Transverse colon (tissue), 4 donors: ENCODE results near the gene DCP1A. TPM values are rescaled to one million over a fixed set of nuclear protein-coding genes. Genes with fewer than 3 reads are reported as not detected.

Source experiments
- DNase-seq: peaks from one replicate; pipeline ENCODE4 v3.0.0-alpha.2; 2019
- H3K27ac ChIP-seq, 4 donors: fragments of 200-600 bp; sonication (generic); 2 replicates each; pipeline ENCODE4 v1.5.1; 2016 to 2018; ENCODE audit warnings: inconsistent platforms in 4 of 4
- H3K27me3 ChIP-seq: fragments of 200-600 bp; sonication (generic); 2 replicates; pipeline ENCODE4 v1.5.1; 2017; ENCODE audit warnings: inconsistent platforms
- H3K36me3 ChIP-seq, 4 donors: fragments of 200-600 bp; sonication (generic); 2 replicates each; pipeline ENCODE4 v1.5.1; 2017 to 2019; ENCODE audit warnings: inconsistent platforms in 4 of 4
- H3K4me1 ChIP-seq, 4 donors: fragments of 200-600 bp; sonication (generic); 2 replicates each; pipeline ENCODE4 v1.5.1; 2017 to 2020; ENCODE audit warnings: inconsistent platforms in 4 of 4
- H3K4me3 ChIP-seq, 4 donors: fragments of 200-600 bp; sonication (generic); 1 replicate in 1 of 4; 2 replicates in 3 of 4; pipeline versions ENCODE4 v1.5.1 to v1.6.1; 2017 to 2019; ENCODE audit warnings: inconsistent platforms in 4 of 4
- H3K9me3 ChIP-seq, 2 donors: fragments of 200-600 bp; sonication (generic); 2 replicates each; pipeline ENCODE4 v1.5.1; 2017 to 2019; ENCODE audit warnings: inconsistent platforms in 2 of 2
- EP300 ChIP-seq: sonication (generic); formaldehyde crosslinking; IDR thresholded peaks from one replicate; pipeline ENCODE4 v1.6.1; 2017; ENCODE audit warnings: antibody characterized with exemption, low read depth
- POLR2A ChIP-seq: fragments of 450-650 bp; IDR thresholded peaks from one replicate; pipeline ENCODE4 v1.6.1; 2016; ENCODE audit warnings: antibody characterized with exemption, mild to moderate bottlenecking, moderate library complexity
- POLR2AphosphoS5 ChIP-seq, 3 donors: sonication (generic); formaldehyde crosslinking; IDR thresholded peaks; one replicate each; pipeline ENCODE4 v1.6.1; 2016; ENCODE audit warnings: antibody characterized with exemption in 3 of 3
- WGBS, 2 donors: methylation state at CpG; one replicate each; pipeline ENCODE4 v1.1.5; 2018; ENCODE audit warnings: low coverage in 1 of 2; 5-methylcytosine and 5-hydroxymethylcytosine counted together
- in situ Hi-C, 4 donors: fragments of 200-750 bp; cut with MboI; loops; one replicate each; pipeline versions ENCODE4 v1.15.0 to v1.15.1; 2017; ENCODE audit warnings: low sequenced_read_pairs in 3 of 4, low pct_ligation_motif_present in 1 of 4, low pct_unique_long_range_greater_than_20kb in 1 of 4
- intact Hi-C: fragments of 100-400 bp; cut with DNase I; formaldehyde crosslinking; loops from one replicate; pipeline ENCODE4 v1.15.1; 2023; ENCODE audit warnings: low total_unique reads
- total RNA-seq, 4 donors: library from RNA; depleted of rRNA; stranded (reverse); fragments of >200 nt; gene quantifications; one replicate each; pipeline ENCODE4 v1.1.0, GENCODE V29; 2016
- TF ChIP-seq, protein P1 (sequence below), 5 experiments: fragments of 200-600 bp in 3 of 5; fragments of 450-650 bp in 2 of 5; sonication (generic) in 3 of 5; IDR thresholded peaks; 1 replicate in 2 of 5; 2 replicates in 3 of 5; pipeline ENCODE4 v1.5.1; 2016 to 2017; ENCODE audit warnings: antibody characterized with exemption in 5 of 5, inconsistent platforms in 3 of 5, mild to moderate bottlenecking in 2 of 5, moderate library complexity in 1 of 5

DCP1A gene
- total RNA-seq, 4 donors from 2014 or later: 11.6 to 22.4 (median 17.2) TPM

DNA sequence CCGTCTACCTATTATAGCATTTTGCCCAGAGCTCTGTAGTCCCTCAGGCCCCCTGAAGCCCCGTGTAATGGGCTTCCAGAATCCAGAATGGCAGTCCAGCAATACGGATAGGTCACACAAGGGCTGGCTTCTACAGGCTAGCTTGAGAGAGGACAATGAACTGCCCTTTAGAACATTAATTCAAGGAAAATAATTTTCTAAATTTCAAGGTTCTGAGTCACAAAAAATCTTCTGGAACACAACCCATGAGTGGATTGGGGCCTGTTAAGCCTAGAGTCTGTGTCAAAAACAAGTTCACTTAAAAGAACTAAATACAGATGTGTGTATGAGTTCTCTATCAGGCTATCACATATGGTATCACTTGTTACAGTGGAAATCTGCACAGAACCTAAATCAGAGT, 28.8 kb downstream of the DCP1A start:
- intact Hi-C loops (no loop called here), in situ Hi-C loops (no loop called here)
- no peak overlapping the region for H3K4me3 ChIP-seq
- peaks cover 0 to 21% (median 2%) of the 10 kb centered on the region in 4 donors for H3K36me3 ChIP-seq
- H3K4me1 ChIP-seq: peaks cover 0 to 1% (median 0%) of the 10 kb centered on the region in 4 donors
- H3K27me3 ChIP-seq: no peaks in the 10 kb centered on the region
- TF ChIP-seq, protein P1, sequence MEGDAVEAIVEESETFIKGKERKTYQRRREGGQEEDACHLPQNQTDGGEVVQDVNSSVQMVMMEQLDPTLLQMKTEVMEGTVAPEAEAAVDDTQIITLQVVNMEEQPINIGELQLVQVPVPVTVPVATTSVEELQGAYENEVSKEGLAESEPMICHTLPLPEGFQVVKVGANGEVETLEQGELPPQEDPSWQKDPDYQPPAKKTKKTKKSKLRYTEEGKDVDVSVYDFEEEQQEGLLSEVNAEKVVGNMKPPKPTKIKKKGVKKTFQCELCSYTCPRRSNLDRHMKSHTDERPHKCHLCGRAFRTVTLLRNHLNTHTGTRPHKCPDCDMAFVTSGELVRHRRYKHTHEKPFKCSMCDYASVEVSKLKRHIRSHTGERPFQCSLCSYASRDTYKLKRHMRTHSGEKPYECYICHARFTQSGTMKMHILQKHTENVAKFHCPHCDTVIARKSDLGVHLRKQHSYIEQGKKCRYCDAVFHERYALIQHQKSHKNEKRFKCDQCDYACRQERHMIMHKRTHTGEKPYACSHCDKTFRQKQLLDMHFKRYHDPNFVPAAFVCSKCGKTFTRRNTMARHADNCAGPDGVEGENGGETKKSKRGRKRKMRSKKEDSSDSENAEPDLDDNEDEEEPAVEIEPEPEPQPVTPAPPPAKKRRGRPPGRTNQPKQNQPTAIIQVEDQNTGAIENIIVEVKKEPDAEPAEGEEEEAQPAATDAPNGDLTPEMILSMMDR (IDR thresholded peaks at IDR 0.05): no peak
- 78 to 89% methylated on average over 3 of the region's 3 CpGs for WGBS, 2 donors
- H3K27ac ChIP-seq: no peak overlapping the region
- no peak for DNase-seq
- H3K9me3 ChIP-seq: no peaks in the 10 kb centered on the region

GRCh38 chr3:53312832-53313231, 34.5 kb downstream of the DCP1A start:
- no peaks in the 10 kb centered on the region for H3K9me3 ChIP-seq
- no peak overlapping the region for H3K4me3 ChIP-seq
- H3K4me1 ChIP-seq: no peaks in the 10 kb centered on the region
- no peaks in the 10 kb centered on the region for H3K27me3 ChIP-seq
- intact Hi-C loops: no loop called here
- peaks cover 0 to 40% (median 19%) of the 10 kb centered on the region in 4 donors for H3K36me3 ChIP-seq
- DNase-seq: no peak
- TF ChIP-seq, protein P1 (IDR thresholded peaks at IDR 0.05): no peak
- TF ChIP-seq POLR2A (no peak), EP300 (no peak), POLR2AphosphoS5 (IDR thresholded peaks at IDR 0.05) (no peak)
- no peak overlapping the region for H3K27ac ChIP-seq
- in situ Hi-C loops: no loop called here
- WGBS, 2 donors: 57 to 81% methylated on average over 1 of the region's 1 CpG

DNA sequence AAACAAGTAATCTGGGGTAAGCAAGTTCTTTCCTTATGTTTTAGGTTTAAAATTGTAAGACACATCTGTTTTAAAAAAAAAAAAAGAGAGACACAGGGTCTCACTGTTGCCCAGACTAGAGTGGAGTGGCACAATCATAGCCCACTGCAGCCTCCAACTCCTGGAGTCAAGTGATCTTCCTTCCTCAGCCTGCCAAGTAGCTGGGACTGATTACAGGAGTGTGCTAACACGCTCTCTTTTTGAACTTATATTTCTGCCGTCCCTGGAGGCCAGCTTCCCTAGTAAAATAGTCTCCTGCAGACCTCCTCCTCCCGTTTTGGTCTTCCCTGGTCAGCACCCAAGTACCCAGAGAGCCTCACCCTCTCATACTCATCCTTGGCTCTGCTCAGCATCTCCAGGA, 35.5 kb downstream of the DCP1A start:
- WGBS, 2 donors: 94 to 100% methylated on average over 3 of the region's 3 CpGs
- intact Hi-C loops: no loop called here
- Histone ChIP-seq H3K9me3 (no peaks in the 10 kb centered on the region), H3K4me1 (no peaks in the 10 kb centered on the region), H3K36me3 (peaks cover 0 to 43% (median 18%) of the 10 kb centered on the region in 4 donors), H3K4me3 (no peak overlapping the region), H3K27me3 (no peaks in the 10 kb centered on the region), H3K27ac (no peak overlapping the region)
- TF ChIP-seq EP300 (no peak), POLR2A (no peak), POLR2AphosphoS5 (IDR thresholded peaks at IDR 0.05) (no peak)
- TF ChIP-seq, protein P1 (IDR thresholded peaks at IDR 0.05): no peak
- no peak for DNase-seq
- in situ Hi-C loops: no loop called here

DNA sequence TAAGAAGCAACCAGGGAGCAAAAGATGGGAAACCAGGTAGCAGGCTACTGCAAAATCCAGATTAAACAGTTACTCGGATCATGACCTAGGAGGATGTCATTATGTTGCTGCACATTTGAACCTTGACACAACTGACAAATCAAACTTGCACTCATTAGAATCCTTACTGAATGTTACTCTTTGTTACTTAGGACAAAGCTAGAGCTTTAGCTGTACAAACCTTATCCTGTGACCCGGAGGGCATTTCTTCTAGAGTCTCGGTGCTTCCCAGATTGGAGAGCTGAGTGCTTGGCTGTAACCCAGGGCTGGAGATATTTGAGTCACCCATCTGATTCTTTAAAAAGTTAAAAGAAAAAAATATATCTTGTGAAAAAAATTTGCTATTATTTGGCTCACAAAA, 43.4 kb downstream of the DCP1A start:
- 62 to 72% methylated on average over 3 of the region's 3 CpGs for WGBS, 2 donors

More for the DNA sequence above, 43.4 kb downstream of the DCP1A start:
- TF ChIP-seq EP300 (no peak), POLR2A (no peak), POLR2AphosphoS5 (IDR thresholded peaks at IDR 0.05) (no peak)
- TF ChIP-seq, protein P1 (IDR thresholded peaks at IDR 0.05): no peak
- no peak overlapping the region for H3K4me3 ChIP-seq
- DNase-seq: no peak
- no peak overlapping the region for H3K27ac ChIP-seq
- peaks cover 0 to 7% (median 3%) of the 10 kb centered on the region in 4 donors for H3K4me1 ChIP-seq
- H3K27me3 ChIP-seq: no peaks in the 10 kb centered on the region
- H3K36me3 ChIP-seq: peaks cover 0 to 34% (median 5%) of the 10 kb centered on the region in 4 donors
- no peaks in the 10 kb centered on the region for H3K9me3 ChIP-seq
- intact Hi-C loops (no loop called here), in situ Hi-C loops (loop anchor here in 1 of 4 donors (10.0 kb wide), 1 partner anchor 401 kb away; no protein-coding TSS in a partner anchor)
